CD4-positive, alpha-beta T cell treated with Interferon gamma for 1 hour (primary cell): ENCODE results near the gene GBP7.
"Not testable (repeated sequence)": the region's sequence is repeated elsewhere in the genome, so short reads cannot be mapped to it uniquely, and the experiment has no call there.

Experiments
- DNase-seq: peaks from one replicate; pipeline ENCODE4 v3.0.0-alpha.2; 2020

The GBP7 gene

GRCh38 chr1:89175601-89176256, at the start of gene GBP7:
GBP7 (minus strand) TSS chr1:89176003; CDS start chr1:89171935, 4,068 bp downstream.
- no peak for DNase-seq

DNA sequence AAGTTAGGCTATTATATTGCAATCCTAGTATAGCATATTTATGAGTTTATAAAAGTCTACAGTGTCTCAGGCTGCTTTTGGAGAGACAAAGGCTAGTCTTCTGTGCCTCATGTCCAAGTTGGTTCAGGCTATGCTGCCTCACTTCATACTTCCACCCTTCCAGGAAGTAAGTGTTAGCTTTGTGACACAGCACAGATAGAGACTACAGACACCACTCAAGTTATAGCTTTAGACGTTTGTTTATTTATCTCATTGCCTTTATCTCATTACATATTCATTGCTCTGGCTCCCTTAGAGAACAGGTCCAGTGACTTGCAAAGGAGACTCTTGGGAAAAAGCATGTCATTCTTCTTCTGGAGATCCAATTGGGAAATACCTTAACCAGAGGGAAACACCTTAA, 45.5 kb upstream of the GBP7 start:
- no peak for DNase-seq

DNA sequence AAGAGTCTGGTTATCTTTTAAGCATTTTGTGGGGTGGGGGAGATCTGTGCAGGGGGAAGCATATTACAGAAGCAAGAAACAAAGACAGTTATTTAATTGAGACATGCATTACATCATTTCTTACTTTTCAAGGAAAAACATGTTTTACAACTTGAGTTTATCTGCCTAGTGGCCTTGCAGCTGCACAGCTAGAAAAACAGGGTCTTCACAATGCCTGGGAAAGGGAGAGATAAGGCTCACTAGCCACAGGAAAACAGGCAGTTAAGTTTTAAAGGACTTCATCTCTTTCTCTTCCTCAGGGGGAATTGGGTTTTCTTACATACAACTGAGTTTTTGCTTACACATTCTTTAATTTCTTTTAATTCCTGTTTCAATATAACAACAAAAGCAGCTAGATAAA, 44.0 kb upstream of the GBP7 start:
- DNase-seq: not testable (repeated sequence)

GRCh38 chr1:89218941-89219340, 43.1 kb upstream of the GBP7 start:
- DNase-seq: not testable (repeated sequence)

- no peak for DNase-seq
These were observed 37.5 kb upstream of the GBP7 start for GRCh38 chr1:89213347-89213746.

DNA sequence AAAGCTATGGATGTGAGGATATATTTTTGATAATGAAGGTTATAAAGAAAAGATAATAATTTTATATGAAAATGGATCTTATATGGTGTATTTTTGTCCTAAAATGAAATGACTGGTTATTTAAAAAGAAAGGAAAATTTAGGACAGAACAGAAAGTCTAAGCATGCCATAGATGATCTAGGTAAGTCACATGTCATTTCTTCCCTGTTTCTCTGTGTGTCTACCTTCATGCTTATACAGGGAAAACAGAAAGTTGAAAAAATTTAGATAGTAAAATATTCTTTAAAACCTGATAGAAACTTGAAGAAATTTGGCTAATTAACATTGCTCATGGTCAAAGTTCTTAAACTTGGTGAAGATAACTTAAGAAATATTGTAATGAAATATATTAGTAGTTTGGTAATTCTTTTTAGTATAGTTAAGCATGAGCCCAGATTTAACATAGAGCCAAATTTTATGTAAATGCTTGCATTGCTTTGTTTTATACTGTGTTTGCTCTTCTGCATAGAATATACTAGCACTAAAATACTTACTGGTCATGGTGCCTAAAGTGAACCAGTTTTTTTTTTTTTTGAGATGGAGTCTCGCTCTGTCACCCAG, 35.3 kb upstream of the GBP7 start:
- DNase-seq: no peak

DNA sequence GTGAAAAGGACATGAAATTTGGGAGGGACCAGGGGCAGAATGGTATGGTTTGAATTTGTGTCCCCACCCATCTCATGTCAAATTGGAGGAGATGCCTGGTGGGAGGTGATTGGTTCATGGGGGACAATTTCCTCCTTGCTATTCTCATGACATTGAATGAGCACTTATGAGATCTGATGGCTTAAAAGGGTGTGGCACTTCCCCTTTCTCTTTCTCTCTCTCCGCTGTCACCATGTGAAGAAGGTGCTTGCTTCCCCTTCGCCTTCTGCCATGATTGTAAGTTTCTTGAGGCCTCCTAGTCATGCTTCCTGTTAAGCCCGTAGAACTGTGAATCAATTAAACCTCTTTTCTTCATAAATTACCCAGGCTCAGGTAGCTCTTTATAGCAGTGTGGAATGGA, 30.6 kb upstream of the GBP7 start:
- no peak for DNase-seq

DNA sequence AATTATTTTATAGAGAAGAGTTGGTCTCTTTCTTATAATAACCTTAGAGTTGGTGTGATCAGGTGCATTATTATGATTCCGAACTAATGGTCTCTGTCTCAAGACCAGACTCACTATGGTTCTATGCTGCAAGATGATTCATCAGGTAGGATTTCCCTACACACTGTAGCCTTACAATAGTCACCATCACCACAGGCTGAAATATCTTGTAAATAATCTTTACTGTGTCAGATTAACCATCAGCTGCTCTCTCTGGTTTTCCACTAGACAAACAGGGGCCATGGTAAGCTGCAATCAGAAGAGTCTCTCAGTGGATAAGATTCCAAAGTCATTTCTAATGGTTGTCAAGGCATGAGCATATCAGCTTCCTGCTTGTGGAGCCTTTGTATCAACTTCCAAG, 27.4 kb upstream of the GBP7 start:
- DNase-seq: no peak

- peak; percentile 19 for DNase-seq
These were observed 25.4 kb upstream of the GBP7 start for GRCh38 chr1:89201106-89201794.

- DNase-seq: no peak
These were observed 24.9 kb upstream of the GBP7 start for GRCh38 chr1:89200663-89201062.

DNA sequence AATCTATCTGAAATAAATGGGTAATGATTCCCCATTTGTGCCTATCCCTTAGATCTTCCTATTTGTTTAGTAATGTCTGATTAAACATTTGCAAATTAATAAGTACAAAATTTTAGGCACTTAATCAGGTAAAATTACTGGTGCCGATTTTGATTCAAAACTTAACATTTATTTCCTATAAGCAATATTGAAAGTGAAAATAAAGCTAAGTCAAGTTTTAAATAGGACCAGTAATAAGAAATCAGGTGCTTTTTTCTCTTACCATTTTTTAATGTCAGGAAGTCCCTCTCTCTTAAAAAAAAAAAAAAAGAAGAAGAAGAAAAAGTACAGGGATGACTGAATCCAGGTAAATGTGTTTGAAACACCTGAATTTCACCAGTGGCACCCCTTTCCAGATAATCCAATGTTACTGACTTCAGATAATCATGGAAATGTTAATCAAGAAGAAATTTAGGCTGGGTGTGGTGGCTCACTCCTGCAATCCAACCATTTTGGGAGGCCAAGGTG, 23.8 kb upstream of the GBP7 start:
- DNase-seq: no peak

- peak; percentile 58 for DNase-seq
These were observed 22.8 kb upstream of the GBP7 start, which contains the start of gene GBP4 for GRCh38 chr1:89198491-89199072. GBP4 (minus strand) TSS chr1:89198942; CDS start chr1:89198834, 108 bp downstream.

GRCh38 chr1:89198081-89198480, 22.3 kb upstream of the GBP7 start:
- DNase-seq: no peak

GRCh38 chr1:89195476-89195875, 19.7 kb upstream of the GBP7 start:
- DNase-seq: no peak

GRCh38 chr1:89191314-89191713, 15.5 kb upstream of the GBP7 start:
- DNase-seq: no peak

GRCh38 chr1:89190017-89190416, 14.2 kb upstream of the GBP7 start:
- no peak for DNase-seq

DNA sequence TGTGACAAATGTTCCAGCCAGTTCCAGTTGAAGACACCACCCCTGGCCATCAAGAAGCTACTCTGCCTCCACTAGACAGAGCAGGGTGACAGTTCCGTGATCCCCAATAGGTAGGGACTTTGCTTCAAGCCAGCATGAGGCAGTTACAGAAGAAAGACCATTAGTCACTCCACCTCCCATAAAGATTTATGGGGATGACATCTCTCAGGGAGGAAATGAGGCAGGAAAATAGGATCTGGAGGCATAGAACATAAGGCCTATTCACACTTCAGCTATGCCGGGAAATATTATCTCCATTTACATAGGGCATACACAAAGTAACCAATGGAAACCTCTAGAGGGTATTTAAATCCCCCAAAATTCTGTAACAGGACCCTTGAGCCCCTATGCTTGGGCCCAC, 3.5 kb upstream of the GBP7 start:
- no peak for DNase-seq

GRCh38 chr1:89176971-89177370, 1.2 kb upstream of the GBP7 start:
- DNase-seq: no peak

- DNase-seq: no peak
These were observed 1.3 kb downstream of the GBP7 start for GRCh38 chr1:89174491-89174890.

DNA sequence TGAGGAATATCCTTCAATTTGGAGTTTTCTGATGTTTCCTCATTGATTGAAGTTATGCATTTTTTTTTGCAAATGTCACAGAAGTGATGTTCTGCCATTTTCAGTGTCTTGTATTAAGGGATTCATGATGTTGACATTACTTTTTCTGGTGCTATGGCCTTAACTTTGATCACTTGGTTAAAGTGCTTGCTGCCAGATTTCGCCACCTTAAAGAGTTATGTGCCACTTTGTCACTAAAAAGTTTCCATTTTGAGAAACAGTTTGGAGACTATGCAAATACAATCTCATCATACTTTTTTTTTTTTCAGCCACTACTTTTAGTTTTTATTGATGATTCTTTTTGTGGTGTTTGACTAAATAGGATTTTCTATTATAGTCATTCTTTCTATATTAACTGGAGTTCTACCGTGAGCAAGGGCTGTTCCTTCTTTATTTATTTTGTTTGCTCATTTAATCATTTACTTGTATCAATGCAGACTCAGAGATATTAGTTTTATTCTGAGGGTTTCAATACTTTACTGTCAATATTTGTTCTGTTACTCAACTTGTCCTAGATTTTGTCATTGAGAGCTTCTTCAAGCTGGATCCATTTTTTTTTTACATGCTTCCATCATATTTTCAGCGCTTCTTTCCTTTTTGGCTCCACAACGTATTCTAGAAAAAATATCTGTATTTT, 3.2 kb downstream of the GBP7 start:
- DNase-seq: no peak

- no peak for DNase-seq
These were observed 4.8 kb downstream of the GBP7 start for GRCh38 chr1:89171067-89171438.

DNA sequence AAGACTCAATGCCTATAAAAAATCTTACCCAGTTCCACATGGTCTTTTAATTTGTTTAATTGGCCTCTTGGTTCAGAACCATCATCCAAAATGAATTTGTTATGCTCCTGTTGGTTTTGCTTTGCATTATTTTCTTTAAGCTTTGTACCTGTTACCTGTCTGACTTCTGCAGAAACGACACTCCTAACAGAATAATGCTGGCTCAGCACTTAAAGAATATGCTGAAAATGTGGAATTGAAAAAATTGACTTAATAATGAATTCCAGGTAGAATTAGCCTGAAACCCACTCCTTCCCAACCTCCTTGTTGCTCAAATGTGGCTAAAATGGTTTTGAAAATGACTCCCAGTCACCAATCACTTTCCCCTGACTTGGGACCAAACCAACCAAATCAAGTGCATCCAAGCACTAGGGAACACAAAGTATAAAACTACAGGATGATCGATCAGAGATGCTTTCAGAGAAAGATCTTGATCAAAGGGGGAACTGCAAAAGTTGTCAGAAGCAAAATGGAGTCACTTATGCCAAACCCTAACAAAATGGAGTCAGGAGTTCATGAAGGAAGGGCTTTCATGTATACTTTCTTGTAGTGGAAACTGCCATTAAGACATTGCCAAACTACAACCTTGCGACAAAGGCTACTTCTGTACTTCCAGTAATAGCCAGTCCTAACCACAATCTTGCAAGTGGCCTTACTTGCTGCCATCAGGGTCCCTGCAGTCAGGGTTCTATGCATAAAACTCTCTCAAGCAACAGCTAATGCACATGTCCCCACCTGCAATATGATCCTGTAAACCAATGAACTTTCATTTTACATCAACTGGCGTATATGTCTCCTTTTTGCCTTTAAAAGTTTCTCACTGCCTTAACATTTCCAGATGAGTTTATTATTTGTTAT, 5.4 kb downstream of the GBP7 start:
- DNase-seq: no peak
